DMS153 (cell line): Measurements from ENCODE around the gene KRTAP5-2.
"Not testable (repeated sequence)": the region's sequence is repeated elsewhere in the genome, so short reads cannot be mapped to it uniquely, and the experiment has no call there.

Experiments used
- DNase-seq: peaks from one replicate; lab custom pipeline; 2025; lab: John Stamatoyannopoulos, UW

KRTAP5-2 gene

GRCh38 chr11:1589996-1590395, 8.1 kb downstream of the KRTAP5-2 start:
- no peak for DNase-seq

GRCh38 chr11:1589191-1589963, 8.7 kb downstream of the KRTAP5-2 start:
- DNase-seq = not testable (repeated sequence)

- no peak for DNase-seq
Measured at GRCh38 chr11:1586699-1587098, 11.4 kb downstream of the KRTAP5-2 start.

GRCh38 chr11:1584661-1585370, 13.3 kb downstream of the KRTAP5-2 start, which contains the start of gene KRTAP5-1:
Gene KRTAP5-1, minus strand, starts transcription at chr11:1585283. Its CDS starts 34 bp downstream, at chr11:1585249.
- DNase-seq = not testable (repeated sequence)

GRCh38 chr11:1582909-1583308, 15.2 kb downstream of the KRTAP5-2 start:
- not testable (repeated sequence) for DNase-seq

- no peak for DNase-seq
Measured at GRCh38 chr11:1581976-1582375, 16.1 kb downstream of the KRTAP5-2 start.

- DNase-seq = no peak
Measured at GRCh38 chr11:1576825-1577224, 21.3 kb downstream of the KRTAP5-2 start.

- DNase-seq = not testable (repeated sequence)
Measured at GRCh38 chr11:1575756-1576155, 22.3 kb downstream of the KRTAP5-2 start.

- no peak for DNase-seq
Measured at GRCh38 chr11:1574933-1575242, 23.2 kb downstream of the KRTAP5-2 start.

GRCh38 chr11:1574238-1574932, 23.7 kb downstream of the KRTAP5-2 start:
- peak; percentile 82 for DNase-seq

- no peak for DNase-seq
Measured at GRCh38 chr11:1573903-1574237, 24.2 kb downstream of the KRTAP5-2 start.

GRCh38 chr11:1573077-1573902, 24.8 kb downstream of the KRTAP5-2 start:
- DNase-seq = peak; percentile 22

GRCh38 chr11:1572197-1573076, 25.7 kb downstream of the KRTAP5-2 start, which contains the start of gene DUSP8:
Gene DUSP8, minus strand, starts transcription at chr11:1572271. Its CDS starts 6,445 bp downstream, at chr11:1565826.
- peak; percentile 79 for DNase-seq

- DNase-seq = no peak
Measured at GRCh38 chr11:1571760-1572196, 26.3 kb downstream of the KRTAP5-2 start.

- no peak for DNase-seq
Measured at GRCh38 chr11:1570896-1571759, 27.0 kb downstream of the KRTAP5-2 start.

- no peak for DNase-seq
Measured at GRCh38 chr11:1570531-1570895, 27.6 kb downstream of the KRTAP5-2 start.

- DNase-seq = no peak
Measured at GRCh38 chr11:1570001-1570453, 28.1 kb downstream of the KRTAP5-2 start.

- no peak for DNase-seq
Measured at GRCh38 chr11:1569251-1569780, 28.8 kb downstream of the KRTAP5-2 start.

GRCh38 chr11:1568441-1568911, 29.6 kb downstream of the KRTAP5-2 start:
- DNase-seq = no peak
